Measurements from ENCODE around the gene KLF15. TPM values are rescaled to one million over a fixed set of nuclear protein-coding genes. Genes with fewer than 3 reads are reported as not detected.

Gene KLF15
- total RNA-seq, 1 donor from 2014 or later, result 0.50 TPM

DNA sequence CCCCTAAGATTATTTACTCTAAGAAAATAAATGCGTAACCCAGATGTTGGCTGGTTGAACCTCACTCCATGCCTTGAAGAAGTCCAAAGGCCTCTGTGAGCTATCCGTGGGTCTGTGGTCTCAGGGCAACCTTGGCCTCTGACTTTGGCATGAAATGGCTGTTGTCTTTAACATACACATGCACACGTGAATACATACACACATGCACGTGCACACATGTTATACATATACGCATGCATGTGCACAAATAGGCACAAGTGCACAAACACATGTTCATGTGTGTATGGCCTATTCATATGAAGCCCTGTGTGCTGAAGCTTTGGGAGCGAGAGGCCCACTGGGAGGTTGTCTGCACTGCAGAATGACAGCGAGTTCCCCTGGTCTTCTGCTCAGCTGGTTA, 50.8 kb downstream of the KLF15 start:
- DNase-seq (ENCODE audit: low read depth), result no peak

DNA sequence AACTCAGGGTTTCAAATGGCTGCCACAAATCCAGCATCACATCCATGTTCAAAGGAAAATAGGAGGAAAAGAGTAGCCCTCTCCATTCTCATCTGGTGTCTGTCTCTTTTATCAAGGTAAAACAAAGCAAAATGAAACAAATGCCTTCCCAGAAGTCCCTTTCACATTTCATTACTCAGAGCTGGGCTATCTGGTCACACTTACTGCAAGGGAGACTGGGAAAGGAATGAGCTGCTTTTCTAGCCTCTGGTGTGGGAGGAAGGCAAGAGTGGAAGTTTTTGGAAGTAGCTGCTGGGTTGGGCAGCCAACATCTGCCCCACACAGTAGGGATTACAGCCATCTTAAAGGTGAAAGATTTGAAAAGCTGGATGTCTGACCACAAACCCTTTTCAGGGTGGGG, 51.8 kb downstream of the KLF15 start:
- peak; percentile 13 for DNase-seq (ENCODE audit: low read depth)

DNA sequence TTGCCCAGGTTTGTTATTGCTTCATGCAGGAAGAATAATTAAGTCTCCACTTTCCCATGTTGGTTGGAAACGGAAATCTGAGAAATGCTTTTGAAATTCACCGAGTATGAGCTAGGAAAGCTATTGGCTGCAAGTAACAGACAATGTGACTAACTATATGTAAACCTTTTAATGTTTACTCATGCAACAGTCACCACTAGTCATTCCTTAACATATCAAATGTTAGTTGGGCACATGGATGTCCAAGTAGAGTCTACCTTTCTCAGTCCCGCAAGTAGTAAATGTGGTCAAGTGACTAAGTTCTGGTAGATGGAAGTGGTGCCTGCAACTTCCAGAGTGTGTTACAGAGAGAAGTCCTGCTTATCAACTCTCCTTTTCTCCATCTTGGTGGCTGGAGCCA, 52.5 kb downstream of the KLF15 start:
- no peak for DNase-seq (ENCODE audit: low read depth)

DNA sequence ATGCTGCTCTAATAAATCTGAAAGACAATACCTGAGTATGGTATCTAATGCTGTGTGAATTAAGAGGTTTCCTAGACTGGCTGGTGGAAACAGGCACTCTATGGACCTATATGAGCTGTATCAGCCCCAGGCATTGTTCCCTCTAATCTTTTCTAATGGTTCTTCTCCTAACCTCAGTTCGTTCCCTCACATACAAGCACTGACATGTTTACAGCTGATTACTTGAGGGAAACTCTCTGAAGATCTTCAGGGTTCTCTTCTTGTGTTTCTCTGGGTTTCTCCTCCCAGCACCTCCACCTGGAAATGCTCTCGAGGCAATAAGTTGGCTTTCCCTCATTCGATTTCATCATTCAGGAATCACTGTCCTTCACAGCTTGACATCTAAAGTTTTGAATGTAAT, 52.9 kb downstream of the KLF15 start:
- no peak for DNase-seq (ENCODE audit: low read depth)

DNA sequence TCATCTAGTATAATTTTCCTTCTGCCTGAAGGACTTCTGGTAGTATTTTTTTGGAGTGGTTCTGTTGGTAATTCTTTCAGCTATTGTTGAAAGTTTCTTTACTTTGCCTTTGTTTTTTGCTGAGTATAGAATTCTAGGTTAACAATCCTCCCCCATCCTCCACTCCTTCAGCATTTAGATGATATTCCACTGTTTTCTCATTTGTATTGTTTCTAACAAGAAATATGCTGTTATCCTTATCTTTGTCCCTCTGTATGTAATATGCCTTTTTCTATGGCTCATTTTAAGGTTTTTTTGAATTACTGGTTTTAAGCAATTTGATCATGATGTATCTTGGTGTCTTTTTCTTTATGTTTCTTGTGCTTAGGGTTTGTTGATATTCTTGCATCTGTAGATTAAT, 53.9 kb downstream of the KLF15 start:
- no peak for DNase-seq (ENCODE audit: low read depth)

DNA sequence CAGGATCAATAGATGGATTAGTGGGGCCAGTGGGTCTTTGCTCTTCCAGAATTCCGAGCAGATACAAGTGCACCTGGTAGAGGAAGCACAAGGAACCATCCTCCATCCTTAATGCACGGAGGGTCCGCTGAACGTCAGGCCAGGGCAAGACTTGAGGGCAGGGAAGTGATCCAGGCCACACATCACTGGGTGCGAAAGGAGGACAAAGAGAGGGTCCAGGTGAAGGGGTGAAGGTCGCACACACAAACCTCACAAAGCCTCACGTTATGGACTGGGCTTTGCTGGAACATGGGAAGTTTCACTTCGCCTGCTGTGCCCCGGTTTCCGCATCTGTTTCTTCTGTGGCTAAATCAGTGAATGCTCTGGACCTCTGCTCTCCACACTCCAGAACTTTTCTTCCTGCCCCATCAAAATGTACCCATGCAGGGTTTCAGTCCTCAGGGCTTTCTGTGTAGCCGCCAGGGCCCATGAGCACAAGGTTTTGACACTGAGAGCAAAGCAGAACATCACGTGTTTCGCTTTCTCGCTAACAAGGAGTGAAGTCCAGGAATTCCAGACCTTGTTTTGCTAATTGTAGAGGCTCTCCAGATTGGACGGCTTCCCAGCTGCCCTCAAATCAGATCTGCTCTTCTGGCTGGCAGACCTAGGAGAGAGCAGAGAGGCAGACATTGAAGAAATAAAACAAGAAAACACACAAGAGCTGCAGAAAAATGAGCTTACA, 56.3 kb downstream of the KLF15 start:
- peak; percentile 77 for DNase-seq (ENCODE audit: low read depth)

DNA sequence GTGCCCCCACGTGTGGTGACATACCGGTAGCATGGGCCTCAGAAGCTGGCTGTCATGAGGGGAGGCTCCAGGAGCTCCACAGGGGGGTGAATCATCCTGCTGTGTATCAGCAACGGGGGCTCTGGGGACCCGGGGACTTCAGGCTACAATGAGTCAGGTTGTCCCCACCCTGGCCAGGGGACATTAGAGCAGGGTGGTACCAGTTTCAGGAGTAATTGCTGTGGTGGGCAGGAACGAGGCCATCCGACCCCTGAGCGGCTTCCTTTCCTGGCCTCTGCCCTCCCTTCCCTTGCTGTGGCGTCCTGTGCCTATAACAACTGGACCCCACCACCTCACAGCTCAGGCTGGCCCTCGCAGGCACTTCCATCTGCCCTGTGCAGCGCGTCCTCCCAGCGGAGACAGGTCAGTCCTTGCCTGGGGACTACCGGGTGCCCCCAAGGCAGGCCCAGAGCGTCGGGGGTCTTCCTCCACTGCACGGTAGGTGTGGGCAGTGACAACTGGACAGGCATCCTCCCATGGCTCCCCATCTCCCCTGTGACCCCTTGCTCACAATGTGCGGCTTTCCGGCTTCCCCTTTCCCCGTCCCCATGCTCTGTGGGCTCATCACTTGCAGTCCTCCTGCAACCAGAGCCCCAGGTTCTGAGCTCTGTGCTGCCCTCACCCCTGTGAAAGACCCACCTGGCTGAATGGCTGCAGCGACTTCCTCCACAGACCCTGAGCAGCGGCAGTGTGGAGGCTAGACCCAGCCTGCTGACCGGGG, 57.0 kb downstream of the KLF15 start:
- DNase-seq (ENCODE audit: low read depth), result no peak

DNA sequence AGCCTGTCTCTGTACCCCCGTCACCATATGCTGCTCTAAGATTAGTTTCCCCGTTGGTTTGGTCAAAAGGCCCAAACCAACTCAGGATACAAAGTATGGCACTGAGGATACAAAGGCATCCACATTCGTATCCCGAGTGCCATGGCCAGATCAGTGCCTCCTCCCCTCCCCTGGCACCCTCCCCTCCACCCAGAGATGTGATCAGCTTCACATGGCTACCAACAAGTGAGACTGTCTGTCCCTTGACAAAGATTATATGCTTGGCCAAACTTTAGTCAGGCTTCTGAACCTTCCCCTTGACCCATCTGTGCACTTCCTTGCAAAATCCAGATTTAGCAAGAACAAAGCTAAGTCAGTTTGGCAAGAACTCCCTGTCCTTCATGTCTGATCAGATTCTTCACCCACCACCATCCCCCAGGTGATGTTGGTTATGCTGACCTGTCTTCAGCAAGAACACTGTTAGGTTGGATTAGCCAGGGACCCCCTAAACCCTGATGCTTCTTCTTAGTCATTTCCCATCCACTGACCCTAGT, 61.7 kb downstream of the KLF15 start:
- peak; percentile 27 for DNase-seq (ENCODE audit: low read depth)

DNA sequence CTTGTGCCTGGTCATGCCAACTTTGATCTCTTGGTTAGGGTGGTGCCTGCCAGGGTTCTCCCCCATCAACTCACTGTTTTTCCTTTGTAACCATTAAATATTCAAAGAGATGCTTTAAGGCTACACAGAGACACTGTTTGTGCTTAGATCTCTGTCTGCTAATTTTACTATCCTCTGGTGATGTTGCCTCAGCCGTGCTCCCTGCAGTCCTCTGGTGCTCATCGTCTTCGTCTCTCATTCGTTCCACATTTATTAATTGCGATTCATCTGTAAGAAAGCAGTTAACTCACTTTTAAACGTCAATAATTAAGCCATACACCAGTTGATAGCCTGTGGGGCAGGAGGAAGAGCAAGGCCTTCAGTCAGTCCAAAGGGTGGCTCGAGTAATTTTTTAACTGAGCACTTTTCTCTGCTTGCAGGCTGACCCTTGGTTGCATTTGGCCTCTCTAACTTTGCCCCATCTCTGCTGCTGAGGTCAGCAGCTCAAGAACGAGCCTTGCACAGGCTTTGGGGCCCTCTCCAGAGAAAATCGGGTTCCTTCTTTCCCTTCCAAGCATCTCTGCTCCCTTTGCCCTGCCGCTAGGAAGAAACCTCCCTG, 62.9 kb downstream of the KLF15 start:
- no peak for DNase-seq (ENCODE audit: low read depth)

DNA sequence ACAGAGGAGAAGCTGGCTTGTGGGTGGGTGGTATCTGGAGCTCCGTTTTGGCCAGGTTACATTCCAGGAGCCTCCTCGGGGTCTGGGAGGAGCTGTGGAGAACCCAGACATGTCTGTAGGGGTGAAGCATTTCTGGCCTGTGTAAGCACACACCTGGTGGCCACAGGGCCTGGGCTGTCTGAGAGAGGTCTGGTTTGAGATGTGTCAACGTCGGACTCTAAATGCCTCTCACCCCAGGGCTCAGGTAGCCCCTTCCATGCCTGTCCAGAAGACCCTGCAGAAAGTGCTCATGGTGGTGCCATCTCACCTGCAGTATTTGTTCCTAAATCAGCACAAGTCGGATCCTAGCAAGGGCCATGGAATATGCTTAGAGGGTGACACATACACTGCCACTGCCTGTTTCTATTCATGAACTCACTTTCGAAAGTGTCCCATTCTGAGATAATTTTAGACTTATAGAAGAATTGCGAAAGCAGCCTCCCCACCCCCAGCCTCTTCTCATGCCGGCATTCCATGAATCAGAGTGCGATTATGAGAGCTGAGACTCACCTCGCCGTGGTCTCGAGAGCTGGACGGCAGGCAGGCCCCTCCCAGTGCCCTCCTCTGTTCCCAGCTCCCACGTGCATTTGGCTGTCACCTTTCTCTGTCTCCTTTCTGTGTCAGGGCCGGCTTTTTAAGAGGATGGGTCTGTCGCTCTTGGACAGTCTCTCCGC, 63.7 kb downstream of the KLF15 start:
- peak; percentile 52 for DNase-seq (ENCODE audit: low read depth)

Other genes starting within 250 kb of the KLF15 start
- 2.4 and 4.6 TPM in 2 replicates for gene ALDH1L1, start 176.8 kb downstream of the KLF15 start, total RNA-seq
- not detected in 2 replicates for gene CFAP100, start 37.5 kb upstream of the KLF15 start, total RNA-seq
- 15.5 and 29.5 TPM in 2 replicates for gene ZXDC, start 118.5 kb upstream of the KLF15 start, total RNA-seq
- not detected in 2 replicates for gene UROC1, start 160.4 kb upstream of the KLF15 start, total RNA-seq
- 0.10 TPM in 1 of 2 replicates, not detected in the other for gene CHST13, start 166.7 kb upstream of the KLF15 start, total RNA-seq
- not detected in 2 replicates for gene C3orf22, start 201.5 kb upstream of the KLF15 start, total RNA-seq